ENCODE measurements around the gene DNAH12. TPM values are rescaled to one million over a fixed set of nuclear protein-coding genes. Genes with fewer than 3 reads are reported as not detected.

The DNAH12 gene
- total and polyA plus RNA-seq, 9 of the 15 experiments (the other 6 are each of a cell fraction or from before 2014, with no cell fraction given) = 0.01 to 0.04 (median 0.01) TPM; not detected in 5

- TF ChIP-seq, protein P1, sequence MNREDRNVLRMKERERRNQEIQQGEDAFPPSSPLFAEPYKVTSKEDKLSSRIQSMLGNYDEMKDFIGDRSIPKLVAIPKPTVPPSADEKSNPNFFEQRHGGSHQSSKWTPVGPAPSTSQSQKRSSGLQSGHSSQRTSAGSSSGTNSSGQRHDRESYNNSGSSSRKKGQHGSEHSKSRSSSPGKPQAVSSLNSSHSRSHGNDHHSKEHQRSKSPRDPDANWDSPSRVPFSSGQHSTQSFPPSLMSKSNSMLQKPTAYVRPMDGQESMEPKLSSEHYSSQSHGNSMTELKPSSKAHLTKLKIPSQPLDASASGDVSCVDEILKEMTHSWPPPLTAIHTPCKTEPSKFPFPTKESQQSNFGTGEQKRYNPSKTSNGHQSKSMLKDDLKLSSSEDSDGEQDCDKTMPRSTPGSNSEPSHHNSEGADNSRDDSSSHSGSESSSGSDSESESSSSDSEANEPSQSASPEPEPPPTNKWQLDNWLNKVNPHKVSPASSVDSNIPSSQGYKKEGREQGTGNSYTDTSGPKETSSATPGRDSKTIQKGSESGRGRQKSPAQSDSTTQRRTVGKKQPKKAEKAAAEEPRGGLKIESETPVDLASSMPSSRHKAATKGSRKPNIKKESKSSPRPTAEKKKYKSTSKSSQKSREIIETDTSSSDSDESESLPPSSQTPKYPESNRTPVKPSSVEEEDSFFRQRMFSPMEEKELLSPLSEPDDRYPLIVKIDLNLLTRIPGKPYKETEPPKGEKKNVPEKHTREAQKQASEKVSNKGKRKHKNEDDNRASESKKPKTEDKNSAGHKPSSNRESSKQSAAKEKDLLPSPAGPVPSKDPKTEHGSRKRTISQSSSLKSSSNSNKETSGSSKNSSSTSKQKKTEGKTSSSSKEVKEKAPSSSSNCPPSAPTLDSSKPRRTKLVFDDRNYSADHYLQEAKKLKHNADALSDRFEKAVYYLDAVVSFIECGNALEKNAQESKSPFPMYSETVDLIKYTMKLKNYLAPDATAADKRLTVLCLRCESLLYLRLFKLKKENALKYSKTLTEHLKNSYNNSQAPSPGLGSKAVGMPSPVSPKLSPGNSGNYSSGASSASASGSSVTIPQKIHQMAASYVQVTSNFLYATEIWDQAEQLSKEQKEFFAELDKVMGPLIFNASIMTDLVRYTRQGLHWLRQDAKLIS (CRISPR knock-in tag; IDR thresholded peaks at IDR 0.05) = no peak
- TF ChIP-seq MLX (CRISPR knock-in tag; conservative IDR thresholded peaks at IDR 0.05) = no peak
- TF ChIP-seq, protein P2, sequence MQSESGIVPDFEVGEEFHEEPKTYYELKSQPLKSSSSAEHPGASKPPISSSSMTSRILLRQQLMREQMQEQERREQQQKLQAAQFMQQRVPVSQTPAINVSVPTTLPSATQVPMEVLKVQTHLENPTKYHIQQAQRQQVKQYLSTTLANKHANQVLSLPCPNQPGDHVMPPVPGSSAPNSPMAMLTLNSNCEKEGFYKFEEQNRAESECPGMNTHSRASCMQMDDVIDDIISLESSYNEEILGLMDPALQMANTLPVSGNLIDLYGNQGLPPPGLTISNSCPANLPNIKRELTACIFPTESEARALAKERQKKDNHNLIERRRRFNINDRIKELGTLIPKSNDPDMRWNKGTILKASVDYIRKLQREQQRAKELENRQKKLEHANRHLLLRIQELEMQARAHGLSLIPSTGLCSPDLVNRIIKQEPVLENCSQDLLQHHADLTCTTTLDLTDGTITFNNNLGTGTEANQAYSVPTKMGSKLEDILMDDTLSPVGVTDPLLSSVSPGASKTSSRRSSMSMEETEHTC (IDR thresholded peaks at IDR 0.05) = no peak
- TF ChIP-seq CGGBP1 (CRISPR knock-in tag; IDR thresholded peaks at IDR 0.05) = no peak
- TF ChIP-seq, protein P3, sequence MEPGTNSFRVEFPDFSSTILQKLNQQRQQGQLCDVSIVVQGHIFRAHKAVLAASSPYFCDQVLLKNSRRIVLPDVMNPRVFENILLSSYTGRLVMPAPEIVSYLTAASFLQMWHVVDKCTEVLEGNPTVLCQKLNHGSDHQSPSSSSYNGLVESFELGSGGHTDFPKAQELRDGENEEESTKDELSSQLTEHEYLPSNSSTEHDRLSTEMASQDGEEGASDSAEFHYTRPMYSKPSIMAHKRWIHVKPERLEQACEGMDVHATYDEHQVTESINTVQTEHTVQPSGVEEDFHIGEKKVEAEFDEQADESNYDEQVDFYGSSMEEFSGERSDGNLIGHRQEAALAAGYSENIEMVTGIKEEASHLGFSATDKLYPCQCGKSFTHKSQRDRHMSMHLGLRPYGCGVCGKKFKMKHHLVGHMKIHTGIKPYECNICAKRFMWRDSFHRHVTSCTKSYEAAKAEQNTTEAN (CRISPR knock-in tag; IDR thresholded peaks at IDR 0.05) = no peak
- no peak for TF ChIP-seq JUN (IDR thresholded peaks at IDR 0.05; ENCODE audit: borderline replicate concordance, low read depth, low read length)
- TF ChIP-seq JUN (CRISPR knock-in tag; IDR thresholded peaks at IDR 0.05; ENCODE audit: borderline replicate concordance) = no peak
- no peak for TF ChIP-seq RBBP5 (IDR thresholded peaks at IDR 0.05; ENCODE audit: borderline replicate concordance, insufficient read depth, low read length, poor library complexity, severe bottlenecking)
Observed at GRCh38 chr3:57275393-57275792, 268.8 kb downstream of the DNAH12 start (continued).
